Gastroesophageal sphincter (tissue), 3 donors: Measurements from ENCODE around the gene C17orf67.

Source experiments
- CTCF ChIP-seq, 4 experiments: fragments of 200-600 bp in 2 of 4; fragments of 450-650 bp in 2 of 4; sonication (generic) in 1 of 4; IDR thresholded peaks; one replicate each; pipeline ENCODE4 v1.5.1; 2017 to 2019; ENCODE audit warnings: antibody characterized with exemption in 4 of 4, mild to moderate bottlenecking in 2 of 4, moderate library complexity in 2 of 4
- POLR2A ChIP-seq, 2 donors: fragments of 450-650 bp; IDR thresholded peaks; one replicate each; pipeline ENCODE4 v1.6.1; 2017; ENCODE audit warnings: antibody characterized with exemption in 2 of 2, mild to moderate bottlenecking in 2 of 2, moderate library complexity in 1 of 2
- POLR2AphosphoS5 ChIP-seq: sonication (generic); formaldehyde crosslinking; IDR thresholded peaks from one replicate; pipeline ENCODE4 v1.6.1; 2017; ENCODE audit warnings: antibody characterized with exemption

- TF ChIP-seq POLR2AphosphoS5 (no peak), CTCF (IDR thresholded peaks at IDR 0.05) (no peak), POLR2A (IDR thresholded peaks at IDR 0.05) (no peak)
Observed at GRCh38 chr17:56861899-56862298, 28.2 kb upstream of the C17orf67 start.
